Germinal center (tissue), 1 donor: Measurements from ENCODE around the gene VSIG10L2.
A peak's percentile ranks its signal among the peaks of the same experiment; 100 is the strongest.

Source experiments
- DNase-seq: peaks from one replicate; pipeline ENCODE4 v3.0.0; 2012; ENCODE audit warnings: mixed read lengths, low spot score

VSIG10L2 gene

DNA sequence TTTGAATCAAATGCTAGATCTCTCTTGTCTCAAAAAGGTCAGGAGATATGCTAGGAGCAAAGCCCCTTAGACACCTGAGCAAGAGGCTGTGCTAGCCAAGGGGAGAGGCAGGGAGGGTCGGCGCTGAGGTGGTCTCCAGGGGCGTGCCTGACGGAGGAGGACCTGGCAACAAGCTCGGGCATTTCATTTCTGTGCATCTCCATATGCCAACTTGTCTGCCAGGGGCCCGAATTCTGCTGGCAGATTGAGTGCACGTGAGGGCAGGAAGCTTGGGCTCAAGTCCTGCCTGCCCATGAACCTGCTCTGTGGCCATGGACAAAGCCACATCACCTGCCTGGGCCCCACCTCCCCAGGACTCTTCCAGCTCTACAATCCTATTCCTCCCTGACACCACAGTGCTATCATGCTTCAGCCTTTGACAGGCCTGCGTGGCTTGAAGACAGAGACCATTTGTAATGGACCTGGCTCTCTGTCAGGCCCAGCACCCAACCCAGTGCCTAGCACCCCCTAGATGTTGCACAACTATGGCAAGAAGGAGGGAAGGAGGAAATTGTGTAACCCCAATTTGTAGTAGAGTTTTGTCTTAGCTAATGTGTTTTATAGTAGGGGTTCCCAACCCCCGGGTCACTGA lies 16.3 kb upstream of the VSIG10L2 start:
- no peak for DNase-seq

DNA sequence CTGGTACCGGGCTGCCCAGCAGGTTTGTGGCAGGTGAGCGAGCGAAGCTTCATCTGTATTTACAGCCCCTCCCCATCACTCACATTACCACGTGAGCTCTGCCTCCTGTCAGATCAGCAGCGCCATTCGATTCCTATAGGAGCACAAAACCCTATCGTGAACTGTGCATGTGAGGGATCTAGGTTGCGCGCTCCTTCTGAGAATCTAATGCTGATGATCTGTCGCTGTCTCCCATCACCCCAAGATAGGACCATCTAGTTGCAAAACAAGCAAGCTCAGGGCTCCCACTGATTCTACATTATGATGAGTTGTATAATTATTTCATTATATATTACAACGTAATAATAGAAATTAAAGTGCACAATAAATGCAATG lies 15.8 kb upstream of the VSIG10L2 start:
- no peak for DNase-seq

DNA sequence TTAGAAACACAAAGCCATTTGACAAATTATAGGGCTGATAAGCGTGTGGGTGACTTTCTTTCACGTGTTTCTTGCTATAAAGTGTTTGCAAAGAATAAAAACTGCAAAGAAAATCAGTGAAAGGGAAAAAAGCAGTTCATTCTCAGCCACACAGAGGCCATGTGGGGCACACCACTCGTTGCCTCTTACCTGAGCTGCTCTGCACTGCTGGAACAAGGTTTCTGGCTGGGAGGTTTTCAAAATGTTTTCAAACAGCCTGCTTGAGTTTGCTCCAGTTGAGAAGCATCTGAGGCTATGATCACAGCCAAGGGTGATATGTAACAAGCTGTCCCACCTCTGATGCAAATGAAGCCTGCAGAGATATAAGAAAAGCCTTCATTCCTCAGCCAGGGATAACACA lies 14.7 kb upstream of the VSIG10L2 start:
- DNase-seq, result no peak

DNA sequence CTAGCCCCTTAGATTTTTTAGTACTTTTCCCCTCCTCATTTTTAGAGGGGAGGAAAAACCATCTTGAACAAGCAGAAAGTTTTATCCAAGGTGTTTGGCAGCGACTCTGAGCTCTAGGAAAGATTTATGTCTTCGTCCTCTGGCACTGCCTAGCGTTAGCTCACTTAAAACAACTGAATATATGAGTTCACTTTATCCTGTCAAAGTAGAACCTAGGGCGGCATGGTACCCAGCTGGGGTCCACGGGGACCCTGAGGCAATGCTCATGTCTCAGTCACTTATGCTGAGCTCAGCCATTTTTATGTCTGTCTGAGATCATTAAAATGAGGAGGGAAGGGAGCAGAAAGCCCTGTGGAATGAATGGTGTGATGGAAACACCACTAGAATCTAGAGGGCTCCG lies 14.2 kb upstream of the VSIG10L2 start:
- DNase-seq, result no peak

DNA sequence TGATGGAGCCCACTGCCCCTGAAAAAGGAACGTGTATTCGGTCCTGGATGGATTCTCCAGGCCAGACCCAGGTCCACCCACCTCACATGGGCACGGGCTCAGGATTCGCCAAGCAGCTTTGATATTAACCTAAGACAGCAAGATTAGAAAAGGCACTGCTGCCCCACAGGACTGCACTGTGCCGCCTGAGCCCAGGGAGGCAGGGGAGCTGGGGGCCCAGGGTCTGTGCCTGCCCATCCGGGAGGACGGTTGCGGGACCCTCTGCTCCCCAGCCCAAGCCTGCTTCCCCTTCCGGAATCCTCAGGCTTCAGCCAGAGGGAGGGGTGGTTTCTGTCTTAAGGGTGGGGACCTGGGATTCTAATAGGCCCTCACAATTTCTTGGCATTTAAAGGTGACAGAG lies 13.5 kb upstream of the VSIG10L2 start:
- DNase-seq, result no peak

DNA sequence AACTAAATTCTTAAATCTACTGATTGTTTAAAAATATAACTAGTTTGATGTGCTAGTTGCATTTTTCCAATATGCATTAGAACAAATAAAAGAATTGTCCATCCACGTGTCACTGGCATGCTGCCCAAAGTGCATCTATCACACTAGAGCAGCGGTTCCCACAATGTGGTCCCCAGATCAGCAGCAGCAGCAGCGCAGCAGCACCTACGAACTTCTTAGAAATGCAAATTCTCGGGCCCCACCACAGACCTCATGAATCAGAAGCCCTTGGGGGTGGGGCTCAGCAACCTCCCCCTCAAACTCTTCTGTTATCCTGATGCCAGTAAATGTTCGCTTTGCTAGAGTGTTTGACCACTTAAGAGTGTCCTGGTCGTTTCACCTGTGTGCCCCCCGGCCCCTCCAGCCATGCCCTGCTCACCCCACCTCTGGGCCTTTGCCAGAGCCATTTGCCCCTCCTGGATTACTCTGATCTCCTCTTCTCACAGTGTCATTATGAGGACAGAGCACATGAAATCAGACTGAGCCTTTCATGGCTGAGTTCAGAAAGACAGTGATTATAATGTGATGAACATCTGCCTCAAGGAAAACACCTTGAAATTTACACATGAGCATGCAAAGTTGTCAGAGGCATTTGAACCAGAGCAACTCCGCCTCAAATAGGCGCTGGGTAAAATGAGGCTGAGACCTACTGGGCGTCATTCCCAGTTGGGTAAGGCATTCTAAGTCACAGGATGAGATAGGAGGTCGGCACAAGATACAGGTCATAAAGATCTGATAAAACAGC lies 12.6 kb upstream of the VSIG10L2 start:
- no peak for DNase-seq

DNA sequence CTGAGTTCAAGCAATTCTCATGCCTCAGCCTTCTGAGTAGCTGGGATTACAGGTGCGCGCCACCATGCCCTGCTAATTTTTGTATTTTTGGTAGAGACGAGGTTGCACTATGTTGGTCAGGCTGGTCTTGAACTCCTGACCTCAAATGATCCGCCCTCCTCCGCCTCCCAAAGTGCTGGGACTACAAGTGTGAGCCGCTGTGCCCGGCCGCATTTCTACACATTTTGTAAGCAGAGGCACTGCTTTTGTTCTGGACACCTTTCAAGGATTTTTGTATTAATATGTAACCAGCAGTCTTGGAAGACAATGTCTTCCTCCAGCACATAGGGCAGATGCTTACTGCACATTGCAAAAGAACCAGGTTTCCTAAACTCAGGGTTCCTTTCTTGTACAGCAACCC lies 11.4 kb upstream of the VSIG10L2 start:
- DNase-seq, result no peak

DNA sequence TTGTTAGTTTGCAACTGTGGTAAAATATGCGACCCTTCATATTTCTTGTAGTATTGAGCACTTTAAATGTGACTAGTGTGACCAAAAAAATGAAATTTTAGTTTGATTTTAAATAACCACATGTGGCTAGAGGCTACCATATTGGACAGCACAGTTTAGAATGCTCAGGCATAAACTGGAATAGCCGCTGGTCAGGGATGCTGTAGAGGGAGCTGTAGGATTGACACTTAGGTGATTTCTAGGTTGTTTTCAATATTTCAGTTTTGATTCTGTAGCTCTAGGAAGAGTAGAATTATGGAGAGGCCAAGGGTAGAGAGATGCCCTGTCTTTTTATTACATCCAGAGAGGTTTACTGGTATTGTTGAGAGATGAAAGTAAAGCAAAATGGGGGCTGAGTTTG lies 10.8 kb upstream of the VSIG10L2 start:
- no peak for DNase-seq

DNA sequence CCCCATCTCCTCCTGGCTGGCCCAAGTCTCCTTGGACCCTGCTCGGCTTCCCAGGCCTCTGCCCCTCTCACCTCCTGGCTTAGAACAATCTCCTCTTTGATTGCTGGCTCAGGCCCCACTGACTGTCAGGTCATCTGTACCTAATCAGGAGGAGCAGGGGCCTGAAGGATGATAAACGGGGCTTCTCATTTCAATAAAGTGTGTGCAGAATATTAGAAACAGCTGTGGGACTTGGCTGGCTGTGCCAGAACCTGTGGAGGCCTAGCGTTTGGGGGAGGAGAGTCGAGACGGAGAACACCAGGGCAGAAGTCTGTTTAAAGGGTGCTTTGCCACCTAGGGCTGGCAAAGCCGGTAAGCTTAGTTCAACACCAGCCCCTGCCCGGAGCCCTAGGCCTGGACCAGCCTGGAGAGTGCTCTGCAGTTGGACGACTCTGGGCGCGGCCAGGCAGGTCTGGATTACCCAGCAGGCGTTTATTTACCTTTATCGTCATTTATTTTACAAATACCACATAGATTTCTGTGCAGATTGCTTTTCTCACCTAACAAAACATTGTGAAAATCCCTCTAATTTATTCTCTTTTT lies 10.1 kb upstream of the VSIG10L2 start:
- DNase-seq, result no peak

DNA sequence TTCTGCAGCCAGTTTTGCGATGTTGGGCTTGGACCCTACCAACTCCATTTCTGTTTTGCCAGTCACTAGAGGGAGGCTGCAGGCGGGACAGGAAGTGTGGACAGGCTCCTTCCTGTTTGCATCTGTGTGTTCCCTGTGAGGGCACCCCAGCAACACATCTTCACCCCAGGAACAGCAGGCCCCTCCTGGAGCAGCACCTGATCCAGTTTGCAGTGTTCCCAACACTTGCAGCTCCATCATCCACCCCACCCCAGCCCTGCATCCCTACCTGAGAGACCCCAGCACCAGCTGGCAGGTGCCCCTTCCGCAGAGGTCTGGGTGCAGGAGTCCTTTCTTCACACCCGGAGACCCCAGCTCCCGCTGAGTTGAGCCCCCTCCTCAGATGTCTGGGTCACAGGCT lies 7.4 kb upstream of the VSIG10L2 start:
- DNase-seq, result no peak

DNA sequence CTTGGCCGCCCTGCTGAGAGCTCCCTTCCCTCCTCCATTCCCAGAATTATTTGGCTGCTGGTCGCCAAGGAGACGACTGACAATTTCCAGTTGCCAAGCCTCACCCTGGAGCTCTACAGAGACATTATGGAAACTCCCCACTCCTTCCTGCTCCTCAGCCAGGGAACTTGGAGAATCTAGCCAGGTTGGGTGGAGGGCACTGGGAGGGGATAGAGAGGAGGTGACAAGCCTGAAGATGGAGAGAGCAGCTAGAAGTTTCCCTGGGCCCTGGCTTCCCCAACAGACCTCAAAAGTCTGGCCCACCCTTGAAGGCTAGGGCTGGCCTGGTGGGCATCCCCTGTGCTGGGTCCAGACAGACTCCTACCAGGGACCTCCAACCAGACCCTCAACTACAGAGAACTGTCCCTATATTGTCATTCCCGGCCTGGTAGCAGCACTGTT lies 6.7 kb upstream of the VSIG10L2 start:
- DNase-seq, result no peak

DNA sequence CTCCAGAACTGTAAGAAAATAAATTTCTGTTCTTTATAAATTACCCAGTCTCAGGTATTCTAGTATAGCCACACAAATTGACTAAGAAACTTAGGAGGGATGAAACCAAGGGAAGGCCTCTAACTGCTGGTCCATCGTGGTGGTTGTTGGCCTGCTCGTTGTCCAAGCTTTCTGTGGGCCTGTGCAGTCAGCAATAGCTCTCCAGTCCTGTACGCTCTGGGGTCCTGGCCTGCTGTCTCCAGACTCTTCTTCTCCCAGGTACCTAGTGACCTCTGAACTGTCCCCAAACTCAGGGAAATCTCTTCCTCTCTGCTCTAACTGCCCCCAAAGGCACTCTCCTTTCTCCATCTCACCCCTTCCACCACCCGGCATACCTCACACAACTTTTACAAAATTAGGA lies 5.7 kb upstream of the VSIG10L2 start:
- DNase-seq, result no peak

DNA sequence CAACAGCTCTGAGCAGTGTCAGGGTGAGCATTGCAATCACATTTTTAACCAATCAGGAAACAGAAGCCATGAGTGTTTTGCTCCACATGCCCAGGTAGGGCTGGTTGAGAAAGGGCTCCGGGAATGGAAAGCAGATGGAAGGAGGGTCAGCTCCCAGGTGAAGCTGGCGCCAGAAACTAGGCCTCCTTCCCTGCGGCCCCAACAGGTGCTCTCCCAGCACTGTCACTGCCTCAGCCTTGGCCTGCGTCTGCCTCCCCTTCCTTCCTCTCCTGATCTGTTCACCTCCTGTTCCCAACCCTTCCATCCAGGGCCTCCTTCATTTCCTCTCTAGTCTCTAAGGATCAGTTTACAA lies 4.6 kb upstream of the VSIG10L2 start:
- no peak for DNase-seq

DNA sequence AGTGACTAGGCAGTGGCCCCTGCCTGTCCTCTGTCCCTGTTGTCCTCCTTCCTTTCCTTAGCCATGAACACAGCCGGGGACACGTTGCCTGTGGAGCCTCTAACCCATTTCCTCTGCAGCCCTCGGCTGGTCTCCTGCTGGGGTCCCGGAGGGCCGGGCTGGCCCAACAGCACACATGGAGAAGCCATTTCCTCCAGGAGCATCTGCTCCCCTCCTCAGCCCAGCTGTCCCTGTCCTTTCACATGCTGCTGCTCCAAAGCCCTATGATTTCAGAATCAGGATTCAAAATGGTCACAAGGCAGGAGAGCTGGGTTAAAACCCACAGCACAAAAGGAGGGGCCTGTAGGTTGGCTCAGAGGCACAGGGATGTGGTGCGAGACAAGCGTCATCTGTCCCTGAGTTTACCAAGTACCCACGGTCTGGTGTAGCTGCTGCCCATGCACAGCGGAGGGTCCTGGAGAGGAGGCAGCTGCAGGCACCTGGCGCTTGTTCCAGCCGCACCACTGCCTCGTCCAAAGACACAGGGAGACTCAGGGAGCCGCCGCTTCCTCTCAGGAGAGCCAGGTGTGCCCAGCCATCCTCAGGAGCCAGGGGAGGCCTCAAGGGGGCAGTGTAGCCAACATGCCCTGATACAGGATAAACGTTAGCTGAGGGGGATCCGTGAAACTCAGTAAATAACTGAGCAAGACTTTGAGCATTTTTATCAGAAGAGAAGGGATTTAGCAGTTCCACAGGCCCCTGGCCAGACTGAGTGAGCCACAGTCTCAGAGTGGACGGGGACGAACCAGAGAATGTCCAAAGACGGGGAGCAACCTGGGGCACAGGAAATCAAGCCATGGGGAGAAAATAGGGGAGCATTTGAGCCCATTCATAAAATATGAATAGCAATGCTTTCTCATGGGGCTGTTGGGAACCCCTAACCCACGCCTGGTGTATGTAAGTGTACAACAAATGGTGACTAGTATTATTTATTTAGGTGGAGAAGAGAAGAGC lies 3.9 kb upstream of the VSIG10L2 start:
- DNase-seq, result peak; percentile 54

DNA sequence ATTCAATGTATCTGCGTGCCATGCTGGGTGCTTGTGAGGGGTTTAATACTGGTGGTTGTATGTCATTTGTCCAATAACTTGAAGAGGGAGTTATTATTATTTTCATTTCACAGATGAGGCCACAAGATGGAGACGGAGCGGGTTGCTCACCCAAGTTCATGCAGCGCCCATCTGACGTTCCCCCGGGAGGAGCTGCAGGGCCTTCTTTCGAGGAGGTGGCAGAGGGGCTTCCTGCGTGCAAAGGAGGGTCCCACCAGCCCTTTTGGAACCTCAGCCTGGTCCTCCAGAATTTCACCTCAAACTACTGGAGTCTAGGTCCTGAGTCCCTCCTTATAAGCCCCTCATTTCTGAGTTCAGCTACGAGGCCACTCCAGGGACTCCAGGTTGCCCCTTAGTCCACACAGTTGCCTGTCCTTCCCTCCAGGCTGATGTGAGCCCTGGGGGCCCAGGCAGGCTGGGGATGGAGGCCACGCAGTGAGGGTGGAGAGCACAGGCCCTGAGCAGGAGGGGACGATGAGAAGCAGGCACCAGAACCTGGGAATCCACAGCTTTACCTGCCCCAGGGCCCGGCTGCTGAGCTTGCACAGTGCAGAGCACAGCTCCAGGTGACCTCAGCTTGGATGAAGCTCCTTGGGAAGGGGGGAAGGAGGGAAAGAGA lies 2.9 kb upstream of the VSIG10L2 start:
- DNase-seq, result no peak

DNA sequence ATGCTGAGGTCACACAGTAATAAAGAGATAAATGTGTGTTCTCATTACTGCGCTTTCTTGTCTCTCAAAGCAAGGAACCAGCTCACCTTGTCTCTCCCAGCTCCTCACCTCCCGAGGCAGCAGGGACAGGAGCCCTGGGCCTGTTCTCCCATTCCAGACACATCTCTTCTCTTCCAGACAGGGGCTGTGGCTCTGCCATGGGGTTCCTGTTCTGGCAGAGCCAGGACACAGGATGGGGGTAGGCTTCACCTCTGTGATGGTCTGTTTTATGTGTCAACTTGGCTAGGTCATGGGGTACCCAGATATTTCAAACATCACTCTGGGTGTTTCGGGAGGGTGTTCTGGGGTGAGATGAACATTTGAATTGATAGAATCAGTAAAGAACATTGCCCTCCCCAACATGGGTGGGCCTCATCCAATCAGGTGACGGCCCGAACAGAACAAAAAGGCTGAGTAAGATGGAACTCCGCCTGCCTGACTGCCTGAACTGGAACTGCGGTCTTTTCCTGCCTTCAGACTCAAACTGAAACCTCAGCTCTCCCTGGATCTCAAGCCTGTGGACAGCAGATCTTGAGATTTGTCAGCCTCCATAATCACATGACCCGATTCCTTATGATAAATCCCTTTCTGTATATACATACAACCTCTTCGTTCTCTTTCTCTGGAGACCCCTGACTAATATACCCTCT lies 2.0 kb upstream of the VSIG10L2 start:
- no peak for DNase-seq

DNA sequence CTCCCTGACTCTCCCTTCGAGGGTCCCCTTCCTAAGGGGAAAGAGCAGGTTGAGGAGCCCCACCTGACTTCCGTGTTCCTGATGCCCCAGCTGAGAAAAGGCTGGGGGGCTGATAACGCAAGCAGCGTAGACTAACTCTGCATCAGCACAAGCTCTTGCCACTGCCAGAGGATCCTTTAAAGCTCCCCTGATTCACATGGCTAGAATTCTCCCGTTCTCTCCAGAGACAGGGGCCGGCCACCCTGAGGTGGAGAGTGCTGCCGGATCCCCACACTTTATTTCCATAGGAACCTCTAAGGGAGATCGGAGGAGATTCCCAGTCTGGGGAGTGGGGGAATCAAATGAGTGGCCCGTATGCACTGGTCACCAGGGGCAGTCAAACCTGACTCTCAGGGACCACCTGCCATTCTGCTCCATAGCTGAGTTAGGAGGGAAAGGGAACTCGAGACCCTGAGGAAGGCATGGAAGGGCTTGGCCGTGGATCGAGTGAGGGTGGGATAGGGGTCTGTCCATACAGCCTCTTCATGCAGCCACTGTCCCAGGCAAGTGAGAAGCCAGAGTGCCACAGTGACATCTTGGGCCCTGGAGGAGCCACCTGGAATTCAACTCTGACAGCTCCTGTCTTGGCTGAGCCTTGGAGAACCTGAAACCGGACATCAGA lies 1.4 kb upstream of the VSIG10L2 start:
- DNase-seq, result no peak

DNA sequence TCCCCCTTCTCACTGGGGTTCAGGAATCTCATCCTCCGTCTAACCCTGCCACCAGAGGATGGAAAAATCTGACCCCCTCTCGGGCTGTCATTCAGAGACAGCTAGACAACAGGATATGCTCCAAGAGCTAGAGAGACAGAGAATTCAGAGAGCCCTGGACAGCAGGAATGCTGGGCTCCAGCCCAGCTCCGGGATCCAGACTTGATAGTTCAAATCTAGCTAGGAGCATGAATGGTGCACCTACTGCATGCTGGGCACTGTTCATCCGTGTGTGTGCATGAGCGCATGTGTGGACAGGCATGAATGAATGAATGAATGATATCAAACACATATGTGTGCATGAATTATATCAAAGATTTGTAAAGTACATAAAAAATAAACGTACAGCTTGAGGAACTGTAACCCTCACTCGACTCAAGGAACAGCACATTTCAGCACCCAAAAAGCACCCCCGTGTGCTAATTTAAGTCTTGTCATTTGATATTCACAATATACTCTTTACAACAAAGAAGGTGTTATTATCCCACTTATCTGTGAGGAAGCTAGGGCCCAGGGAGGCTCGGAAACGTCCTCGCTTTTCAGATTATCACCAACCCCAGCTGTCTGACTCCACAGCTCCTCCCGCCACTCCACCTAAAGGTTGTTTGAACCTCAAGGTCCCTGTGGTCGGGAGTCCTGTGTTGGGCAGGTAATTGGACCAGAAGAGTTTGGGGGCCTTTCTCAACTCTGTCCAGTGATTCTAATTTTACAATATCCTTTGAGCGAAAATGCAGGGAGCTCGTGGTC lies 640 bp upstream of the VSIG10L2 start:
- DNase-seq, result no peak

DNA sequence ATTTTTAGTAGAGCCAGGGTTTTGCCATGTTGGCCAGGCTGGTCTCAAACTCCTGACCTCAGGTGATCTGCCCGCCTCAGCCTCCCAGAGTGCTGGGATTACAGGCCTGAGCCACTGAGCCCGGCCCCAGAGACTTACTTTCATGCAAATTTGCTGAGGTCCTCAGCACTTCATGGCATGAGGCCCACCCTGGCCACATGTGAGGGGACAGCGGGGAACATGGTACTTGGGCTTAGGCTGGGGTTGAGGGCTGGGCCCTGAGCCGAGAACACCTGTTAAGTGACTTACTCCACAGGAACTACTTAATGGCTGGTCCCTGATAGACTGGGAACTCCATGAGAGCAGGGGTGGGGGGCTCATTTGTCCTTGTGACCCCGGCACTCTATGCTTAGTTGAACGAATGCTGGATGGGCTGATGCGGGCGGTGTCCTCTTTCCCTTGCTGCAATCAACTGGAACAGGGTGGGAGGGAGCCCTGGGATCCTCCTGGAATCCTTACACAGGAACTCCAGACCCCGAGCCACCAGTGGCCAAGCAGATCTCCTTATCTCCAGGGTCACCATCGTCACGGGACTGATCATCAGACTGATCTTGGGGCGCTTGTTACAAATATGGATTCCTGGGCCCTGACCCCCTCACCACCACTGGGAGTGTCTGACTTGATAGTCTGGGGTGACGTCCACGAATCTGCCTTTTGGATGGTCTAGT lies 1.0 kb downstream of the VSIG10L2 start:
- DNase-seq, result no peak
